HepG2 (cell line): ENCODE measurements around the gene QKI. TPM values are rescaled to one million over a fixed set of nuclear protein-coding genes. Genes with fewer than 3 reads are reported as not detected.

ENCODE experiments used
- AHR ChIP-seq: IDR thresholded peaks from 2 replicates; pipeline ENCODE4 v1.6.1; 2018; ENCODE audit warnings: missing genetic modification reagents, missing compliant biosample characterization
- ARID3A ChIP-seq: IDR thresholded peaks from 2 replicates; pipeline ENCODE4 v1.6.1; 2012; ENCODE audit warnings: low read depth, low read length, improper control_type of control experiment
- CREBL2 ChIP-seq: sonication (generic); formaldehyde crosslinking; IDR thresholded peaks from 2 replicates; pipeline ENCODE4 v1.8.1; 2023; ENCODE audit warnings: missing genetic modification reagents, mild to moderate bottlenecking, borderline replicate concordance
- CTCF ChIP-seq: sonication (generic); formaldehyde crosslinking; IDR thresholded peaks from 2 replicates; pipeline ENCODE4 v1.5.0; 2020; ENCODE audit warnings: mild to moderate bottlenecking, missing genetic modification reagents, moderate library complexity
- ELF3 ChIP-seq: IDR thresholded peaks from 2 replicates; pipeline ENCODE4 v1.6.1; 2016; ENCODE audit warnings: missing genetic modification reagents, missing compliant biosample characterization
- GTF2F1 ChIP-seq: fragments of 150-350 bp; IDR thresholded peaks from 2 replicates; pipeline ENCODE4 v1.6.1; 2014; ENCODE audit warnings: low read length
- HMGXB3 ChIP-seq: sonication (generic); formaldehyde crosslinking; IDR thresholded peaks from 2 replicates; pipeline ENCODE4 v1.4.0; 2020; ENCODE audit warnings: missing genetic modification reagents, borderline replicate concordance
- HMGXB4 ChIP-seq, 2 experiments: sonication (generic) in 1 of 2; formaldehyde crosslinking in 1 of 2; IDR thresholded peaks; 2 replicates each; pipeline versions ENCODE4 v1.4.0 to v1.6.1; 2018 to 2020; ENCODE audit warnings: missing genetic modification reagents in 2 of 2, borderline replicate concordance in 1 of 2, low read depth in 1 of 2, mild to moderate bottlenecking in 1 of 2, missing biosample characterization in 1 of 2
- HOMEZ ChIP-seq: IDR thresholded peaks from 2 replicates; pipeline ENCODE4 v1.6.1; 2016; ENCODE audit warnings: low read depth
- MEF2D ChIP-seq: sonication (generic); formaldehyde crosslinking; IDR thresholded peaks from 2 replicates; pipeline ENCODE4 v1.5.1; 2020; ENCODE audit warnings: mild to moderate bottlenecking, missing genetic modification reagents
- MEIS2 ChIP-seq: sonication (generic); formaldehyde crosslinking; IDR thresholded peaks from 2 replicates; pipeline ENCODE4 v1.9.0; 2021; ENCODE audit warnings: mild to moderate bottlenecking, missing genetic modification reagents
- RXRB ChIP-seq: IDR thresholded peaks from 2 replicates; pipeline ENCODE4 v1.6.1; 2016; ENCODE audit warnings: borderline replicate concordance, missing genetic modification reagents, missing compliant biosample characterization
- SOX5 ChIP-seq: IDR thresholded peaks from 2 replicates; pipeline ENCODE4 v1.6.1; 2016; ENCODE audit warnings: borderline replicate concordance
- ZBTB25 ChIP-seq: IDR thresholded peaks from 2 replicates; pipeline ENCODE4 v1.6.1; 2018; ENCODE audit warnings: missing genetic modification reagents
- ZFP62 ChIP-seq: sonication (generic); formaldehyde crosslinking; IDR thresholded peaks from 2 replicates; pipeline ENCODE4 v1.4.0; 2020; ENCODE audit warnings: missing genetic modification reagents
- ZNF556 ChIP-seq: sonication (generic); formaldehyde crosslinking; IDR thresholded peaks from 2 replicates; pipeline ENCODE4 v1.4.0; 2020; ENCODE audit warnings: mild to moderate bottlenecking, missing genetic modification reagents, borderline replicate concordance
- ZSCAN30 ChIP-seq: sonication (generic); formaldehyde crosslinking; IDR thresholded peaks from 2 replicates; pipeline ENCODE4 v1.5.0; 2020; ENCODE audit warnings: mild to moderate bottlenecking, missing genetic modification reagents
- polyA plus RNA-seq, 8 experiments: library from polyadenylated mRNA; depleted of rRNA in 3 of 8; stranded (reverse) in 7 of 8; unstranded in 1 of 8; fragments of >200 nt; fragmentation: Illumina TruSeq in 4 of 8; extraction: Trizol in 4 of 8; gene quantifications; 2 replicates each; pipeline versions ENCODE4 v1.2.1 to v1.2.3, GENCODE V29; 2011 to 2016; ENCODE audit warnings: low read depth in 4 of 8, missing spikeins in 1 of 8, mixed read lengths in 1 of 8; ENCODE audit not compliant: insufficient read depth in 1 of 8
- total RNA-seq, 5 experiments: library from RNA; depleted of rRNA; stranded (reverse); fragments of >200 nt; fragmentation: Illumina TruSeq; extraction: Trizol; gene quantifications; 2 replicates each; pipeline ENCODE4 v1.2.3, GENCODE V29; 2016; ENCODE audit warnings: low read depth in 1 of 5

The QKI gene
- total and polyA plus RNA-seq, 2 of the 13 experiments (the other 11 are each of a cell fraction or from before 2014, with no cell fraction given), result 136 to 137 TPM

GRCh38 chr6:163554663-163555062, 140.1 kb downstream of the QKI start (continued):
- TF ChIP-seq HOMEZ (CRISPR knock-in tag), result 0 out of 2 replicates have a peak, but pooled peaks have one; percentile 33
- TF ChIP-seq GTF2F1, result no peak
- TF ChIP-seq ARID3A, result peak; percentile 44; the same call in 1 of the 2 replicates
- no peak for TF ChIP-seq AHR (CRISPR knock-in tag)
- 0 out of 2 replicates have a peak, but pooled peaks have one; percentile 8 for TF ChIP-seq SOX5 (CRISPR knock-in tag)
- TF ChIP-seq CREBL2 (CRISPR knock-in tag), result no peak
- peak; percentile 81 for TF ChIP-seq CTCF (CRISPR knock-in tag)
- TF ChIP-seq HMGXB4 (CRISPR knock-in tag; IDR thresholded peaks at IDR 0.05; ENCODE audit: borderline replicate concordance in 1 of 2, low read depth in 1 of 2), result no peak
- 0 out of 2 replicates have a peak, but pooled peaks have one; percentile 16 for TF ChIP-seq ELF3 (CRISPR knock-in tag)
- 0 out of 2 replicates have a peak, but pooled peaks have one; percentile 27 for TF ChIP-seq ZBTB25 (CRISPR knock-in tag)
- no peak for TF ChIP-seq MEF2D (CRISPR knock-in tag)
- TF ChIP-seq ZSCAN30 (CRISPR knock-in tag), result no peak
- TF ChIP-seq ZFP62 (CRISPR knock-in tag), result no peak
- TF ChIP-seq HMGXB3, result no peak
- TF ChIP-seq MEIS2 (CRISPR knock-in tag), result no peak
- TF ChIP-seq ZNF556 (CRISPR knock-in tag), result no peak
- TF ChIP-seq RXRB (CRISPR knock-in tag), result peak; percentile 12; the same call in 1 of the 2 replicates
